ENCODE data around the gene TTC7B.
A peak's percentile ranks its signal among the peaks of the same experiment; 100 is the strongest.

Gene TTC7B

DNA sequence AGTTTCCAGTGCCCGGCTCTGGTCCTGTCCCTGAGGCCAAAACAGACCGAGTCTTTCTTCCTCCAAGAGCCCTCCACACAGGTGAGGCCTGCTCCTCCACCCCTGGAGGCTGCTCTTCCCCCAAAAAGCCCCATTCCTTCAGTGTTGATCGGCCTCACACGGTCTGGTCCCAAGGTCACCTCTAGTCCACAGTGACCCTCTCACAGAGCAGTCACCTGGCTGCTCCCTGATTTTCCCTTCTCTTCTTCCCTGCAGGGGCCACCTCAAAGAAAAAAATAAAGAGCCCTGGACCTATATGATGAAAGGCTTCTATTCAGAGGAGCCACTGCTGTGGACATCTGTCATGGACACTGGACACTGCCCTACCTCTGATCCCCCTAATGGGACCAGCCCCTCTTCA, 42.5 kb downstream of the TTC7B start:
- DNase-seq, result no peak

DNA sequence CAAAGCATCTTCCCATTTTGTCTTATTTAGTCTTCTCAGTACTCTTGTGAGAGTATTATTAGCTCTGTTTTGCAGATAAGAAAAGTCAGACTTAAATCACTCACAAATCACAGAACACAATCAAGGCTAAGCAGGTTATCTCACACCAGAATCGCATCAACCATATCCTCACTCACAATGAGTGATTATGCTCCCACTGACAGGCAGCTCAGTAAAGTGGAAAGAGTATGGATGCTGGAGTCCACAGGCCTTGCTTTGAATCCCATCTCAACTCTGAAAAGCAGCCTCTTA, 43.1 kb downstream of the TTC7B start:
- DNase-seq, result no peak

- no peak for DNase-seq
Measured at GRCh38 chr14:90767899-90768298, 48.3 kb downstream of the TTC7B start.

GRCh38 chr14:90760591-90761316, 55.5 kb downstream of the TTC7B start:
- DNase-seq, result peak; percentile 7

DNA sequence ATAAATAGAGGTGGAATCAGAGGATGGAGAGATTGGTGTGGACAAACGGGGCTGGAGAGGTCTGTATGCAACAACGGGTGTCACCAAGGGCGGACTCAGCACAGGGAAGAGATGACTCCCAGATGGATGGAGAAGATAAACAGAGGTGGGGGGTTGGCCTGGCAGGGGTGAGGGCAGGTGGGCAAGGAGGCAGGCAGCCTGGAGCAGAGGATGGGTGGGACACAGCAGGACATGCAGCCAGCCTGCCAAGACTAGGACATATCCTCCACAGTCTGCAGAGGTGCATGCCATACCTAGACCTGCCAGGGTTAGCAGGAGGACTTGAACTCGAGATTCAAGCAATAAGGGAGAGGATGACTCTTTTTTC, 56.2 kb downstream of the TTC7B start:
- DNase-seq, result no peak

DNA sequence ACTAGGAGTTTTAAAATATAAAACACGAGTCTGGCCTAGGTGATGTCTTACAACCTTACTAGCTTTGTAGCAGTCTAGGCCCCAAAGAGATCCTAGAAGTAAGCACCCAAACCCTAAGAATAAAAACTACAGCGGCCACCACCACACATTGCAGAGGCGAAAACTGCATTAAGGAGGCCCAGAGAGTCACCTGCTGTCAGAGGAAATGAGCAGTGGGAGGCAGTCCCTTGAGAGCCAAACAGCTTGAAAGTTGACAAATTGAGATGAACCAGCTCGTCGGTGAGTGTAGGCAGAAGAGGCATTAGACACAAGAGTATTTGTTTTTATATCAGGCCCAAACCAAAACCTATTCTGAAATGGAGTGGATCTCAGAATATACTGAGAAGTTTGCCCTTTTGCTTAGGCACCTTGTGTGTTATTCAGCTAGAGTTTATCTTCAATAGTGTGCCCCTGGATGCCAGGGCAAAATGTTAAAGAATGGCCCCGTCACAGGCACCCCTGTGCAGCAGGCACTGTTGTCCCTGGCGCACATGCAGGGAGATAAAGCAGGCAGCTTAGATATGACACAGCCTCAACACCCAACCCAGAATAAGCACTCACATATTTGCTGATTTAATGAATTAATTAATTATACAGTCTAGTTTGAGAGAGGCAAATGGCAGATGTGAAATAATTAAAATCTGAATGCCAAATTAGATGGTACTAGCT, 56.7 kb downstream of the TTC7B start:
- no peak for DNase-seq

GRCh38 chr14:90758959-90759358, 57.3 kb downstream of the TTC7B start:
- DNase-seq, result no peak

GRCh38 chr14:90758028-90758889, 58.0 kb downstream of the TTC7B start:
- peak; percentile 73 for DNase-seq

- no peak for DNase-seq
Measured at GRCh38 chr14:90757452-90757851, 58.8 kb downstream of the TTC7B start.

DNA sequence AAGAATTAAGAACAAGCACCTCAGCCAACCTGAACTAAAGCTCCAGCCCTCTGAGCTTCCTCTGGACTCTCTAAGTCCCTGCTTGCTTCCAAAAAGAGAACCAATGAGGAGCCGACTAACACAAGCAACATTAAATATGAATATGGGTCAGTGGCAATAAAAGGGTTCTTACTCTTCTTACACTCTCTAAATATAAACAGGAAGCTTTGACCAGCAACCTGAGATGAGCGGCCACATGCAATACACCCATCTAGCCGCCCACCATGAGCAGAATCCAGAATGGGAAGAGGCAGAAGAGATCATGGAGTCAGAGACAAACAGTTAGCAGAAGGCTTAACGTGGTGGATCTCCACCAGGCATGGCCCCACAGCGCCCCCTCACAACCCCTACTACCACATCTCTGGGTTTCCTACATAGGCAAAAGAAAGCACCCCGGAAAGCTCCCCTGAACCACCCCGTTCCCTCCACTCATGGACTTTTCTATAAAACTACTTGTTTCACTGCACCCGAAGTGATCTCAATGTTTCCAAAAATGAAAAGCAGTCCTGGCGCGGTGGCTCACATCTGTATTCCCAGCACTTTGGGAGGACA, 59.4 kb downstream of the TTC7B start:
- DNase-seq, result no peak

GRCh38 chr14:90755661-90756304, 60.4 kb downstream of the TTC7B start:
- DNase-seq, result no peak

GRCh38 chr14:90753456-90754005, 62.7 kb downstream of the TTC7B start:
- DNase-seq, result no peak

- DNase-seq, result no peak
Measured at GRCh38 chr14:90750701-90751100, 65.5 kb downstream of the TTC7B start.

DNA sequence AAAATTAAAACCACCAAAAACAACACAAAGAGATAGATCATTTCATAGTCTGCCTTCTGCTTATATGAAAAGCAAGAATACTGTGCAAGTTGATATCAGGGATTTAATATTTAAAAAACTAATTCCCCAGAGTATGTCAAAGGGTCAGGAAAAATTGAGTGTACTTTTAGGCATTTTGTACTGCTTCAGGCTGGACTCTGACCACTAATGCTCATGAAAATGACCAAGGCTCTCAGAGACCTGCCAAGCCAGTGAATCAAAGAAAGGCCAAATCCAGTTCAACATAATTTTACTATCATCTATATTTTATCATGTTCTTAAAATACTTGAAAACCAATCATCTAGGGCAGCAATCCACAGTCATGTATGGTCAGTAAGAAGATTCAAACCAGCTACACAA, 66.0 kb downstream of the TTC7B start:
- DNase-seq, result no peak

DNA sequence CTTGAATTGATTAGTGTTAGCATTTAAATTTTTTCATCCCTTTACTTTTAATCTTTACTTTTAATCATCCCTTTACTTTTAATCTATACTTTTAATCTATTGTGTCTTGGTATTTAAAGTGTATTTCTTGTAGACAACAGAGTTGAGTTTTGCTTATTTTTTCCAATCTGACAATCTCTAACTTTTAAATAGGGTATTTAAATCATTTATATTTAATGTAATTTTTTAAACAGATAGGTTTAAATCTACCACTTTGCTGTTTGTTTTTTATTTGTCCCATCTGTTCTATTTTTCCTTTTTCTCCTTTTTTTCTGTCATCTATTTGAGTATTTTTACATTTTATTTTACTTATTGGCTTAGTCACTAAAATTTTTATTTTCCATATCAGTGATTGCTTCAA, 68.3 kb downstream of the TTC7B start:
- DNase-seq, result no peak

- DNase-seq, result no peak
Measured at GRCh38 chr14:90743826-90744225, 72.4 kb downstream of the TTC7B start.

GRCh38 chr14:90743425-90743824, 72.8 kb downstream of the TTC7B start:
- DNase-seq, result no peak

- DNase-seq, result no peak
Measured at GRCh38 chr14:90742729-90743128, 73.5 kb downstream of the TTC7B start.

DNA sequence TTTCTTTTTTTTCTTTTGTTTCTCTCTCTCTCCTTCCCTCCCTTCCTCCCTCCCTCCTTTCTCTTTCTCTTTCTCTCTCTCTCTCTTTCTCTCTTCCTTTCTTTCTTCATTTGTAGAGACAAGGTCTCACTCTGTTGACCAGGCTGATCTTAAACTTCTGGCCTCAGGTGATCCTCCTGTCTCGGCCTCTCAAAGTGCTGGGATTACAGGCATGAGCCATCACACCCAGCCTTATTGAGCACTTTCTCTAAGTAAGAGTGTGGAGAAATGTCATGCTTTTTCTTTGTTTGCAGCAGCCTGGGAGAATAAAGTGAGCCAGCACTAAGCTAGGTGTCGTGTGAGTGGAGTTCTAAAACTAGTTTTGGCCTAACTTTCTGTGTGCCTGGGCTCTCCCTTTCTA, 74.0 kb downstream of the TTC7B start:
- DNase-seq, result no peak

DNA sequence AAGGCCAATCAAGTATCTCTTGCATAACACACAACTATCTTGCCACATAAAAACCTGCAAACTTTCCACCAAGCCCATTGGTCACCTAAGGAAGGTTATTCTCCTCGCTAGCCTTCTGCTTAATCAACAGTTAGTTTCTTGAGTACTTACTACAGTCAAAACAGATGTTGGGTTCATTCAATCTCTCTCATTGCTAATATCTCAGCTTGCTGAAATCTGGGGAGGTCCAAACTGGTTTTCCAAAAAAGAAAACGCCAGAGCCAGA, 74.6 kb downstream of the TTC7B start:
- no peak for DNase-seq

GRCh38 chr14:90740946-90741681, 75.1 kb downstream of the TTC7B start:
- DNase-seq, result no peak

DNA sequence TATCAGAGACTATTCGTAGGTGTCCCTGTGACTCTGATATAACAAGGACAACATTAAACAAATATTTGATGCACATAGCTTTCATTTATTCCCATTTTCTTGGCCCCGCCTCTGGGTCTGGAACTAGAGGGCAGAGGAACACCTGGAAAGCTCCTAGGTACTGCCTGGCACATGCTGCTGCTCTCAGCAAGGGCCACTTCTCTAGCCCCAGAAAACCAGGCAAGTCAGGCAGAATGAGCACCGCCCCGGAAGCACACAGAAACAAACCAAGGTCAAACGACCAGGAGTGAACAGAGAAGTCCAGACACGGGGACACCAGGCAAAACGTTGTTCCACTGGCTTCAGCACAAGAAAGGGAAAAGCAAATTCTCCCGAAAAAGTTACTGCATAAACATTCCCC, 76.1 kb downstream of the TTC7B start:
- DNase-seq, result no peak
